Measurements from ENCODE around the gene SPO11.

The SPO11 gene

DNA sequence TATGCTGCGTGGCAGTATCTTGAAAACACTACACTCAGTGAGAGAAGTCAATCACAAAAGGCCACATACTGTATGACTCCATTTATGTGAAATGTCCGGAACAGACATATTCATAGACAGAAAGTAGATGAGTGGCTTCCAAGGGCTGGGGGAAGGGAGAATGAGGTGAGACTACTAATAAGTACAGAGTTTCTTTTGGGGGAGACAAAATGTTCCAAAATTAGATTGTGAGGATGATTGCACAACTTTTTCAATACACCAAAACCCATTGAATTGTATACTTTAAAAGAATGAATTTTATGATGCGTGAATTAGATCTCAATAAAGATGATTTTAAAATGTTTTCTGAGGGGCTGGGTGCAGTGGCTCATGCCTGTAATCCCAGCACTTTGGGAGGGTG is 9.2 kb upstream of the SPO11 start:
- Histone ChIP-seq H3K9me3 (ENCODE audit: insufficient read depth, low read depth, low read length) (no peaks in the 10 kb centered on the region), H3K4me2 (ENCODE audit: low read depth, low read length, poor library complexity, severe bottlenecking) (no peak overlapping the region), H3K9me2 (replicated peaks; ENCODE audit: low read depth, low read length) (no peaks in the 10 kb centered on the region), H3K36me3 (ENCODE audit: insufficient read depth, low read length) (no peaks in the 10 kb centered on the region), H2AFZ (ENCODE audit: low read length) (no peak overlapping the region), H3K9ac (ENCODE audit: low read depth, low read length, poor library complexity, severe bottlenecking) (no peak overlapping the region), H3K4me3 (ENCODE audit: low read length, poor library complexity, severe bottlenecking) (no peak overlapping the region), H3K27me3 (ENCODE audit: insufficient read depth, low read length, poor library complexity, severe bottlenecking) (no peaks in the 10 kb centered on the region), H3K79me2 (ENCODE audit: insufficient read depth, low read length) (no peaks in the 10 kb centered on the region), H4K20me1 (ENCODE audit: insufficient read depth, low read length, poor library complexity, severe bottlenecking) (no peaks in the 10 kb centered on the region), H3K4me1 (ENCODE audit: insufficient read depth, low read length, poor library complexity, severe bottlenecking) (no peaks in the 10 kb centered on the region), H3F3A (ENCODE audit: low read depth) (no peaks in the 10 kb centered on the region)
- TF ChIP-seq EZH2phosphoT487 (IDR thresholded peaks at IDR 0.05; ENCODE audit: borderline replicate concordance), result no peak
- TF ChIP-seq, protein P1, sequence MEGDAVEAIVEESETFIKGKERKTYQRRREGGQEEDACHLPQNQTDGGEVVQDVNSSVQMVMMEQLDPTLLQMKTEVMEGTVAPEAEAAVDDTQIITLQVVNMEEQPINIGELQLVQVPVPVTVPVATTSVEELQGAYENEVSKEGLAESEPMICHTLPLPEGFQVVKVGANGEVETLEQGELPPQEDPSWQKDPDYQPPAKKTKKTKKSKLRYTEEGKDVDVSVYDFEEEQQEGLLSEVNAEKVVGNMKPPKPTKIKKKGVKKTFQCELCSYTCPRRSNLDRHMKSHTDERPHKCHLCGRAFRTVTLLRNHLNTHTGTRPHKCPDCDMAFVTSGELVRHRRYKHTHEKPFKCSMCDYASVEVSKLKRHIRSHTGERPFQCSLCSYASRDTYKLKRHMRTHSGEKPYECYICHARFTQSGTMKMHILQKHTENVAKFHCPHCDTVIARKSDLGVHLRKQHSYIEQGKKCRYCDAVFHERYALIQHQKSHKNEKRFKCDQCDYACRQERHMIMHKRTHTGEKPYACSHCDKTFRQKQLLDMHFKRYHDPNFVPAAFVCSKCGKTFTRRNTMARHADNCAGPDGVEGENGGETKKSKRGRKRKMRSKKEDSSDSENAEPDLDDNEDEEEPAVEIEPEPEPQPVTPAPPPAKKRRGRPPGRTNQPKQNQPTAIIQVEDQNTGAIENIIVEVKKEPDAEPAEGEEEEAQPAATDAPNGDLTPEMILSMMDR (conservative IDR thresholded peaks at IDR 0.05; ENCODE audit: low read length), result no peak

DNA sequence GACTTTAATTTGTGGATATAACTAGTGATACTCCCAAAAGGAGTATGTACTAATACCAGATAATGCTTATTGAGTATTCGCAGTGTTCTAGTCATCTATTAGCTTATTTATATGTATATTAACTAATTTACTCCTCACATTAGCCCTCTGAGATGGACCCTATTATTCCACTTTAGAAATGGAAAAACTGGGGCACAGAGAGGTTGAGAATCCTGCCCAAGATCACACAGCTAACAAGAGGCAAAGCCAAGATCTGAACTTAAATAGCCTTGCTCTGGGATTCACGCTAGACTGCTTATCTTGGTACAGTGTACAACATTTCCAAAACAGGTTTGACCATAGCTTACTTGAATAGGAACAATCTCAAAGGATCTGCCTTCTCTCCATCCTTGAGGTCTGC is 8.5 kb upstream of the SPO11 start:
- H3K9me2 ChIP-seq (replicated peaks; ENCODE audit: low read depth, low read length), result no peaks in the 10 kb centered on the region
- H3F3A ChIP-seq (ENCODE audit: low read depth), result no peaks in the 10 kb centered on the region
- H3K9ac ChIP-seq (ENCODE audit: low read depth, low read length, poor library complexity, severe bottlenecking), result no peak overlapping the region
- H3K9me3 ChIP-seq (ENCODE audit: insufficient read depth, low read depth, low read length), result no peaks in the 10 kb centered on the region
- no peak overlapping the region for H2AFZ ChIP-seq (ENCODE audit: low read length)
- H3K36me3 ChIP-seq (ENCODE audit: insufficient read depth, low read length), result no peaks in the 10 kb centered on the region
- H4K20me1 ChIP-seq (ENCODE audit: insufficient read depth, low read length, poor library complexity, severe bottlenecking), result no peaks in the 10 kb centered on the region
- TF ChIP-seq, protein P1 (conservative IDR thresholded peaks at IDR 0.05; ENCODE audit: low read length), result no peak
- TF ChIP-seq EZH2phosphoT487 (IDR thresholded peaks at IDR 0.05; ENCODE audit: borderline replicate concordance), result no peak
- H3K79me2 ChIP-seq (ENCODE audit: insufficient read depth, low read length), result no peaks in the 10 kb centered on the region
- H3K4me2 ChIP-seq (ENCODE audit: low read depth, low read length, poor library complexity, severe bottlenecking), result no peak overlapping the region
- no peak overlapping the region for H3K4me3 ChIP-seq (ENCODE audit: low read length, poor library complexity, severe bottlenecking)
- no peaks in the 10 kb centered on the region for H3K4me1 ChIP-seq (ENCODE audit: insufficient read depth, low read length, poor library complexity, severe bottlenecking)
- no peaks in the 10 kb centered on the region for H3K27me3 ChIP-seq (ENCODE audit: insufficient read depth, low read length, poor library complexity, severe bottlenecking)

DNA sequence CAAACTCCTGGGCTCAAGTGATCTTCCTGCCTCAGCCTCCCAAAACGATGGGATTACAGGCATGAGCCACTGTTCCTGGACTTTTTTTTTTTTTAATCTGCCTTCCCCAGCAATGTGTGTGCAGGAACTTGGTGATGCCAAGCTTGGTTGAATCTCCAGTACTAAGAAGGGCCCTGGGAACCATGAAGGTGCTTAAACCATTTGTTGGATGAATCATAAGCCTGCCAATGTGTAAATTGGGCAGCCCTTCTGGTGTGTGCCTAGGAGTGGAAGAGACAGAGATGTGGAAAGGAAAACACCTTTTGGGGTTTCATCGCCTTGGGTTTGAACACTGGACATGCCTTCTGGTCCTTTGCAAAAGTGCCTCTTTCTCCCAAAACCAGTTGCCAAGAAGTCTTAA is 7.1 kb upstream of the SPO11 start:
- H4K20me1 ChIP-seq (ENCODE audit: insufficient read depth, low read length, poor library complexity, severe bottlenecking), result no peaks in the 10 kb centered on the region
- no peaks in the 10 kb centered on the region for H3K27me3 ChIP-seq (ENCODE audit: insufficient read depth, low read length, poor library complexity, severe bottlenecking)
- no peak overlapping the region for H2AFZ ChIP-seq (ENCODE audit: low read length)
- H3K4me1 ChIP-seq (ENCODE audit: insufficient read depth, low read length, poor library complexity, severe bottlenecking), result no peaks in the 10 kb centered on the region
- TF ChIP-seq, protein P1 (conservative IDR thresholded peaks at IDR 0.05; ENCODE audit: low read length), result no peak
- TF ChIP-seq EZH2phosphoT487 (IDR thresholded peaks at IDR 0.05; ENCODE audit: borderline replicate concordance), result no peak
- H3K4me3 ChIP-seq (ENCODE audit: low read length, poor library complexity, severe bottlenecking), result no peak overlapping the region
- H3K79me2 ChIP-seq (ENCODE audit: insufficient read depth, low read length), result no peaks in the 10 kb centered on the region
- H3K9me3 ChIP-seq (ENCODE audit: insufficient read depth, low read depth, low read length), result no peaks in the 10 kb centered on the region
- no peaks in the 10 kb centered on the region for H3F3A ChIP-seq (ENCODE audit: low read depth)
- no peaks in the 10 kb centered on the region for H3K36me3 ChIP-seq (ENCODE audit: insufficient read depth, low read length)
- no peaks in the 10 kb centered on the region for H3K9me2 ChIP-seq (replicated peaks; ENCODE audit: low read depth, low read length)
- no peak overlapping the region for H3K9ac ChIP-seq (ENCODE audit: low read depth, low read length, poor library complexity, severe bottlenecking)
- no peak overlapping the region for H3K4me2 ChIP-seq (ENCODE audit: low read depth, low read length, poor library complexity, severe bottlenecking)

Measured in Loucy (cell line).